GM21360 (cell line): ENCODE measurements around the gene IBTK.
A peak's percentile ranks its signal among the peaks of the same experiment; 100 is the strongest.
"Not testable (repeated sequence)": the region's sequence is repeated elsewhere in the genome, so short reads cannot be mapped to it uniquely, and the experiment has no call there.

Source experiments
- ATAC-seq: cut with Tn5 transposase; IDR thresholded peaks from one replicate; pipeline ENCODE4 v1.9.1; 2021; ENCODE audit warnings: mild to moderate bottlenecking, moderate library complexity; ENCODE audit not compliant: unreplicated experiment

The IBTK gene

GRCh38 chr6:82246802-82247504 lies 591 bp downstream of the IBTK start:
- peak; percentile 39 for ATAC-seq

GRCh38 chr6:82246370-82246769 lies 1.2 kb downstream of the IBTK start:
- no peak for ATAC-seq

- ATAC-seq = no peak
Observed at GRCh38 chr6:82245376-82245775, 2.2 kb downstream of the IBTK start.

GRCh38 chr6:82243884-82244283 lies 3.7 kb downstream of the IBTK start:
- ATAC-seq = no peak

GRCh38 chr6:82240186-82240585 lies 7.4 kb downstream of the IBTK start:
- no peak for ATAC-seq

GRCh38 chr6:82239597-82239996 lies 7.9 kb downstream of the IBTK start:
- ATAC-seq = no peak

GRCh38 chr6:82237013-82237412 lies 10.5 kb downstream of the IBTK start:
- no peak for ATAC-seq

- peak; percentile 85 for ATAC-seq
Observed at GRCh38 chr6:82227770-82228169, 19.8 kb downstream of the IBTK start.

- no peak for ATAC-seq
Observed at GRCh38 chr6:82220167-82220566, 27.4 kb downstream of the IBTK start.

- peak; percentile 72 for ATAC-seq
Observed at GRCh38 chr6:82217018-82217586, 30.4 kb downstream of the IBTK start.

- ATAC-seq = no peak
Observed at GRCh38 chr6:82216549-82216948, 31.0 kb downstream of the IBTK start.

GRCh38 chr6:82211326-82211725 lies 36.2 kb downstream of the IBTK start:
- ATAC-seq = no peak

- no peak for ATAC-seq
Observed at GRCh38 chr6:82208913-82209312, 38.6 kb downstream of the IBTK start.

GRCh38 chr6:82205930-82206392 lies 41.6 kb downstream of the IBTK start:
- no peak for ATAC-seq

- ATAC-seq = no peak
Observed at GRCh38 chr6:82204020-82204419, 43.5 kb downstream of the IBTK start.

GRCh38 chr6:82197784-82198183 lies 49.8 kb downstream of the IBTK start:
- ATAC-seq = no peak

GRCh38 chr6:82197245-82197644 lies 50.3 kb downstream of the IBTK start:
- not testable (repeated sequence) for ATAC-seq

- no peak for ATAC-seq
Observed at GRCh38 chr6:82196161-82196560, 51.4 kb downstream of the IBTK start.

- ATAC-seq = no peak
Observed at GRCh38 chr6:82195619-82196018, 51.9 kb downstream of the IBTK start.

GRCh38 chr6:82185948-82186535 lies 61.5 kb downstream of the IBTK start:
- ATAC-seq = no peak

GRCh38 chr6:82183642-82184282 lies 63.8 kb downstream of the IBTK start:
- no peak for ATAC-seq

GRCh38 chr6:82182756-82183155 lies 64.8 kb downstream of the IBTK start:
- no peak for ATAC-seq
